Neuronal stem cell (in vitro differentiated cells): ENCODE results near the gene ARHGAP21.

Experiments used
- DNase-seq: peaks from one replicate; pipeline ENCODE4 v3.0.0-alpha.2; 2013; ENCODE audit warnings: low spot score
- H2AFZ ChIP-seq: one replicate; pipeline ENCODE4 v1.6.1; 2013; ENCODE audit warnings: mild to moderate bottlenecking, low read length, inconsistent platforms
- H2AK5ac ChIP-seq: 2 replicates; pipeline ENCODE4 v1.6.1; 2013; ENCODE audit warnings: low read depth, mild to moderate bottlenecking, inconsistent platforms, low read length, moderate library complexity, mixed read lengths
- H2BK120ac ChIP-seq: 2 replicates; pipeline ENCODE4 v1.6.1; 2013; ENCODE audit warnings: low read depth, mild to moderate bottlenecking, inconsistent platforms, low read length, moderate library complexity, mixed read lengths
- H2BK12ac ChIP-seq: one replicate; pipeline ENCODE4 v1.6.1; 2013; ENCODE audit warnings: low read length, inconsistent platforms
- H2BK15ac ChIP-seq: 2 replicates; pipeline ENCODE4 v1.6.1; 2013; ENCODE audit warnings: mild to moderate bottlenecking, low read length, inconsistent platforms, mixed read lengths
- H2BK5ac ChIP-seq: one replicate; pipeline ENCODE4 v1.6.1; 2013; ENCODE audit warnings: inconsistent platforms, mild to moderate bottlenecking, low read length, moderate library complexity
- H3K14ac ChIP-seq: one replicate; pipeline ENCODE4 v1.6.1; 2013; ENCODE audit warnings: low read length, inconsistent platforms
- H3K18ac ChIP-seq: 2 replicates; pipeline ENCODE4 v1.6.1; 2013; ENCODE audit warnings: low read length, inconsistent platforms
- H3K23ac ChIP-seq: 2 replicates; pipeline ENCODE4 v1.6.1; 2013; ENCODE audit warnings: low read depth, mild to moderate bottlenecking, mixed read lengths, low read length, inconsistent platforms; ENCODE audit not compliant: poor library complexity
- H3K27ac ChIP-seq: replicated peaks from 3 replicates; pipeline ENCODE4 v1.5.1; 2013; ENCODE audit warnings: low read length, inconsistent platforms
- H3K27me3 ChIP-seq, 3 experiments: 2 replicates each; pipeline ENCODE4 v1.6.1; 2013; ENCODE audit warnings: low read length in 3 of 3, mild to moderate bottlenecking in 2 of 3, inconsistent platforms in 1 of 3, low read depth in 1 of 3, mixed read lengths in 1 of 3, moderate library complexity in 1 of 3; ENCODE audit not compliant: control insufficient read depth in 3 of 3, insufficient read depth in 3 of 3
- H3K36me3 ChIP-seq, 2 donors: replicated peaks in 1 of 2; 2 replicates each; pipeline ENCODE4 v1.6.1; 2013; ENCODE audit warnings: low read length in 2 of 2; ENCODE audit not compliant: control insufficient read depth in 2 of 2, insufficient read depth in 2 of 2
- H3K4ac ChIP-seq: 2 replicates; pipeline ENCODE4 v1.6.1; 2013; ENCODE audit warnings: inconsistent platforms, mild to moderate bottlenecking, low read length, moderate library complexity
- H3K4me1 ChIP-seq, 2 donors: 1 replicate in 1 of 2; 2 replicates in 1 of 2; pipeline ENCODE4 v1.6.1; 2013; ENCODE audit warnings: low read length in 2 of 2, low read depth in 1 of 2; ENCODE audit not compliant: control insufficient read depth in 2 of 2, insufficient read depth in 1 of 2
- H3K4me2 ChIP-seq: one replicate; pipeline ENCODE4 v1.6.1; 2013; ENCODE audit warnings: mild to moderate bottlenecking, low read length, inconsistent platforms; ENCODE audit not compliant: insufficient read depth, poor library complexity, severe bottlenecking
- H3K4me3 ChIP-seq, 2 donors: 2 replicates each; pipeline ENCODE4 v1.5.1; 2013; ENCODE audit warnings: low read length in 2 of 2, mild to moderate bottlenecking in 2 of 2, inconsistent platforms in 1 of 2, moderate library complexity in 1 of 2
- H3K79me1 ChIP-seq: one replicate; pipeline ENCODE4 v1.6.1; 2013; ENCODE audit warnings: low read depth, mild to moderate bottlenecking, inconsistent platforms, low read length, moderate library complexity
- H3K9ac ChIP-seq: one replicate; pipeline ENCODE4 v1.6.1; 2013; ENCODE audit warnings: mild to moderate bottlenecking, low read depth, low read length, inconsistent platforms; ENCODE audit not compliant: poor library complexity
- H3K9me3 ChIP-seq, 2 donors: replicated peaks in 1 of 2; 2 replicates each; pipeline versions ENCODE3 to v1.6.1; 2013; ENCODE audit warnings: low read length in 2 of 2, mild to moderate bottlenecking in 2 of 2, inconsistent platforms in 1 of 2, low read depth in 1 of 2, mixed read lengths in 1 of 2, moderate library complexity in 1 of 2; ENCODE audit not compliant: control insufficient read depth in 2 of 2, insufficient read depth in 1 of 2
- H4K8ac ChIP-seq: one replicate; pipeline ENCODE4 v1.6.1; 2013; ENCODE audit warnings: low read depth, mild to moderate bottlenecking, inconsistent platforms, low read length, moderate library complexity
- H4K91ac ChIP-seq: one replicate; pipeline ENCODE4 v1.6.1; 2013; ENCODE audit warnings: low read length, low read depth, mild to moderate bottlenecking, inconsistent platforms; ENCODE audit not compliant: poor library complexity
- WGBS, 2 donors: extraction: QIAGEN DNeasy Blood & Tissue Kit; methylation state at CpG; one replicate each; pipeline ENCODE4 v1.1.7; 2013; ENCODE audit warnings: missing lambda C conversion rate in 2 of 2, mixed read lengths in 1 of 2; ENCODE audit not compliant: insufficient read length in 2 of 2, insufficient replicate concordance in 1 of 2; ENCODE audit errors: extremely low coverage in 2 of 2; 5-methylcytosine and 5-hydroxymethylcytosine counted together

Gene ARHGAP21

DNA sequence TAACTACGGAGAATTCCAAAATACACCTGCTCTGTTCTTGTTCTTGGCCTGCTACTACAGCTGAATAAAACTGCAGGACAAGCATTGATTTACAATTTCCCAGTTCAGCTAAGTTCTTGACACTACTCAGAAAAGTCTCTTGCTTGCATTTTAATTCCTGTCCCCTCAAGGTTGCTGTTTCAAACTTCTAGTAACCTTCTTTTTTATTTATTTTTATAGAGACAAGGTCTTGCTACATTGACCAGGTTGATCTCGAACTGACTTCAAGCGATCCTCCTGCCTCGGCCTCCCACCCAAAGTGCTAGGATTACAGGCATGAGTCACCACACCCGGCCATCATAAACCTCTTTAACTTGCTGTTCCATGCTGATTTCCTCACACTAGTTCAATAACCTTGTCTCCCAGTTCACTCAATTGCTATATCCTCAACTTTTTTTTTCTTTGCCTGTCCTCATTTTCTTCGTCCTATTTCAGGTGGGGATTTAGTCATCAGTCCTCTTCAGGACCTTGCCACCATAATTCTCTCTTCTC is 79.9 kb downstream of the ARHGAP21 start:
- Histone ChIP-seq H3K79me1 (no peaks in the 10 kb centered on the region), H2BK12ac (no peak overlapping the region), H3K9ac (no peak overlapping the region), H2AK5ac (no peak overlapping the region), H3K4me3 (no peak overlapping the region), H2BK15ac (no peak overlapping the region), H3K9me3 (no peaks in the 10 kb centered on the region), H3K23ac (no peak overlapping the region), H3K4me1 (no peaks in the 10 kb centered on the region), H3K18ac (no peak overlapping the region), H3K14ac (no peak overlapping the region), H4K8ac (no peak overlapping the region), H3K36me3 (peaks cover 0 to 19% of the 10 kb centered on the region in 2 donors), H2BK120ac (no peak overlapping the region), H2AFZ (no peak overlapping the region), H3K27ac (no peak overlapping the region), H2BK5ac (no peak overlapping the region), H3K27me3 (no peaks in the 10 kb centered on the region), H3K4me2 (no peak overlapping the region), H3K4ac (no peak overlapping the region), H4K91ac (no peak overlapping the region)
- WGBS, 2 donors = no CpG with 5 or more reads among the region's 6 CpGs
- no peak for DNase-seq

DNA sequence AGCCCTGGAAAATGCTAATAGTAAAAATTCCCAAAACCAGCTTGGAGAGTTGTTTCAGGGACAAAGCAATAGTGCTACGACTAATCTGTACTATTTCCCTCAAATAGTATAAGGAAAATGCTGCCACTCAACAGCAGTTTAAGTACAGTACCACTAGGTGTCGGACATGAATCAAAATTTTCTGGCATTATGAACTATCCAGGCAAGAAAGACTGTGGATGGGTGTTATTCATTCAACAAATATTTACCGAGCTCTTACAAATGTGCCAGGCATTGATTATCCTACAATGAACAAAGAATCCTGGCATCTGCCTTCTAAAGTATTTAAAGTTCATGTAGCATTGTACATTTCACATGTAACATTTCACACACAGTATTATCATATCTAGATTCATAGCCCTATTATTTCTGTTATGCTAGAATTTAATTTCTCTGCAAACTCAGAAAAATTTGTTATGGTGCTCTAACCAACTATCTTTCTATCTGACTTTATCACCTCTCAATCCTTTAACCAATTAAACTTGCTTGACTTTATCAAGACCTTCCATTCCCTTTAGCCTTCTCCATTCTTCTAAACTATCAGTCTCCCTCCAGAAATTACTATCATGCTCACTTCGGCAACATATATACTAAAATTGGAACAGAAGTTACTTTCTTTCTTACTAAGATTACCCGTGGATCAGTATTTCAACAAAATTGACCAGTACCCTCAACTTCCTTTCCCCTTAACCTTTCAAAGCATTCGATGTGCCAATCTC is 80.6 kb downstream of the ARHGAP21 start:
- no peak overlapping the region for H3K27ac ChIP-seq
- WGBS, 2 donors = no CpG with 5 or more reads among the region's 6 CpGs

DNA sequence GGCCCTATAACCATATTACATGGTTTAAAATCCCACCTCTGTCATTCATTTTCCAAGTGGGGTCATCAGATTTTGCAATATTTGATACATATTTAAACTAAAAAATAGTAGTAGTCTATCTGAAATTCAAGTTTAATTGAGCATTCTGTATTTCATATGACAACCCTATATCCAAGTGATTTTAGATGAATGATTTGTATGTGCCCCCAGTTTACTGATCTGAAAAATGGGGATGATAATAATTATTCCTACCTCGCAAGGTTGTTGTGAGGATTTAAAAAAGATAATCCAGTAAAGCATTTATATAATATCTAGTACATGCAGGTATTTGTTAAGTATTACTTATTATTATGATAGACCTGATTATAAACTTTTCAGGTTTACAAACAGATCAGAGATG is 84.6 kb downstream of the ARHGAP21 start:
- no peak overlapping the region for H2BK5ac ChIP-seq
- no peaks in the 10 kb centered on the region for H3K79me1 ChIP-seq
- no peak overlapping the region for H2AK5ac ChIP-seq
- WGBS, 2 donors = no CpG with 5 or more reads among the region's 1 CpG
- H3K14ac ChIP-seq = no peak overlapping the region
- H3K36me3 ChIP-seq = peaks cover 0 to 23% of the 10 kb centered on the region in 2 donors
- H3K9ac ChIP-seq = no peak overlapping the region
- no peak overlapping the region for H2BK12ac ChIP-seq
- no peak overlapping the region for H3K18ac ChIP-seq
- H2BK15ac ChIP-seq = no peak overlapping the region
- H4K91ac ChIP-seq = no peak overlapping the region
- no peak overlapping the region for H3K4ac ChIP-seq
- DNase-seq = no peak
- H4K8ac ChIP-seq = no peak overlapping the region
- H2BK120ac ChIP-seq = no peak overlapping the region
- H3K27ac ChIP-seq = no peak overlapping the region
- no peaks in the 10 kb centered on the region for H3K9me3 ChIP-seq
- no peak overlapping the region for H3K23ac ChIP-seq
- H3K27me3 ChIP-seq = no peaks in the 10 kb centered on the region
- H3K4me3 ChIP-seq = no peak overlapping the region
- no peak overlapping the region for H2AFZ ChIP-seq
- H3K4me2 ChIP-seq = no peak overlapping the region
- no peaks in the 10 kb centered on the region for H3K4me1 ChIP-seq

More for the DNA sequence above, 80.6 kb downstream of the ARHGAP21 start:
- Histone ChIP-seq H3K9ac (no peak overlapping the region), H3K23ac (no peak overlapping the region), H2BK15ac (no peak overlapping the region), H3K4me2 (no peak overlapping the region), H2BK12ac (no peak overlapping the region), H4K91ac (no peak overlapping the region), H2BK5ac (no peak overlapping the region), H3K4me1 (no peaks in the 10 kb centered on the region), H3K4me3 (no peak overlapping the region), H3K4ac (no peak overlapping the region), H2AFZ (no peak overlapping the region), H3K27me3 (no peaks in the 10 kb centered on the region), H3K36me3 (peaks cover 0 to 13% of the 10 kb centered on the region in 2 donors), H2BK120ac (no peak overlapping the region), H3K18ac (no peak overlapping the region), H4K8ac (no peak overlapping the region), H3K79me1 (no peaks in the 10 kb centered on the region), H3K9me3 (no peaks in the 10 kb centered on the region), H2AK5ac (no peak overlapping the region), H3K14ac (no peak overlapping the region)
- DNase-seq = no peak

DNA sequence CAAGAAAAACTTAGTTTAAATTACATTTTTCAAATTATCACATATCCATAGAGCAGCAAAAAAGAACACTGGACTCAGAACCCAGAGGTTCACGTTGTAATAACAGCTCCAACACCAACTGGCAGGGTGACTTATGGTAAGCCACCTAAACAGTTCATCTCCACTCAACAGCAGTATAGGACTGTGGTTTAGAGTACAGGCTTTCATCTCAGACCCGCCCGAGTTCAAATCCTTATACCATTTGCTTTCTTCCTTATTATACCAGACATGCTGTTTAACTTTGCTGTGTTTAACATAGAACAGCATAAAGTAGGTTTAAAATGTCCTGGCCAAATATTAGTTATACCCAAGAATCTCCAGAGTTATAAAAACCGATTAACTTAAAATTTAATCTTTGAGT is 97.9 kb downstream of the ARHGAP21 start:
- H3K27ac ChIP-seq = no peak overlapping the region
- no peak overlapping the region for H3K4ac ChIP-seq
- H2BK120ac ChIP-seq = no peak overlapping the region
- H2AK5ac ChIP-seq = no peak overlapping the region
- no peaks in the 10 kb centered on the region for H3K79me1 ChIP-seq
- no peak overlapping the region for H3K4me2 ChIP-seq
- H2BK15ac ChIP-seq = no peak overlapping the region
- H2AFZ ChIP-seq = no peak overlapping the region
- no peak overlapping the region for H3K14ac ChIP-seq
- H3K27me3 ChIP-seq = no peaks in the 10 kb centered on the region
- H3K9ac ChIP-seq = no peak overlapping the region
- H3K4me3 ChIP-seq = no peak overlapping the region
- H4K8ac ChIP-seq = no peak overlapping the region
- peaks cover 2 to 53% of the 10 kb centered on the region in 2 donors for H3K36me3 ChIP-seq
- no peaks in the 10 kb centered on the region for H3K4me1 ChIP-seq
- DNase-seq = no peak
- no peak overlapping the region for H3K23ac ChIP-seq
- H4K91ac ChIP-seq = no peak overlapping the region
- H3K18ac ChIP-seq = no peak overlapping the region
- no peak overlapping the region for H2BK12ac ChIP-seq
- H3K9me3 ChIP-seq = no peaks in the 10 kb centered on the region
- no peak overlapping the region for H2BK5ac ChIP-seq
- WGBS, 2 donors = no CpG with 5 or more reads among the region's 4 CpGs
